HG02970 (cell line): ENCODE measurements around the gene RAB2B.

Experiments
- ATAC-seq: cut with Tn5 transposase; IDR thresholded peaks from one replicate; pipeline ENCODE4 v1.9.1; 2021; ENCODE audit warnings: mild to moderate bottlenecking, moderate library complexity, moderate number of reproducible peaks; ENCODE audit not compliant: unreplicated experiment, low FRiP score

Gene RAB2B

DNA sequence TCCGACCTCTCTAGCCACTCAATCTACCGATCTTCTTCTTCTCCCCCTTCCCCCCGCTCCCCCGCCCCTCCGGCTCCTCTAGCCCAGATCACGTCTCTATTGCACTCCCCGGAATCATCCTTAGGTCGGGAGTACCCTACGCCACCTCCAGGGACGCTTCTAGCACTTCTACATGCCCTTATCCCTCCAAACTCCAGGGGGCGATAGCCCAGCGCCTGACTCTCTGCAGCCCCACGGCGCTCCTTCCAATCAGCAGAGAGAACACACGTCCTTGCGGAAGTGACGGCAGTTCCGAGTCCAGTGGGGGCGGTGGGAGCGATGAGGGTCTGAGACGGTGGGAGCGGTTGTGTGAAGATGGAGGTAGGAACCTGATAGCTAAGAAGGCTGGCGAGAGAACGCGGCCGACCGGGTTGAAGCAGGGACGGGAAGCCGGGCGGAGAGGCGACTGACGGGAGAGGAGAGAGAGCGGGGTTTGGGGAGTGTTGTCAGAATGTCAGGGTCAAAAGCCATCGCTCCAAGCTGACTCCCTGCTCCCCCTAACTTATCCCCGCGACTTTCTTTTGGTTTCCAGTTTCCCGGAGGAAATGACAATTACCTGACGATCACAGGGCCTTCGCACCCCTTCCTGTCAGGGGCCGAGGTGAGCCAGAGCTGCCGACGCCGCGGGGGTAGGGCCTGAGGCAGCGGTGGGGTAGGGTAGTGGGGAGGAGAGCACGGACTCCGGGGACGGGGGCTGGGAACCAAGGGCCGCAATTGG, at the start of gene RAB2B, which contains the start of gene TOX4:
Gene RAB2B (minus strand): TSS at position 35 of the 757 bp plus-strand sequence. CDS start 87 bp downstream, outside the sequence.
Gene TOX4 (plus strand): TSS at position 271 of the 757 bp plus-strand sequence. CDS start 84 bp downstream, at position 355.
- peak; percentile 98 for ATAC-seq

DNA sequence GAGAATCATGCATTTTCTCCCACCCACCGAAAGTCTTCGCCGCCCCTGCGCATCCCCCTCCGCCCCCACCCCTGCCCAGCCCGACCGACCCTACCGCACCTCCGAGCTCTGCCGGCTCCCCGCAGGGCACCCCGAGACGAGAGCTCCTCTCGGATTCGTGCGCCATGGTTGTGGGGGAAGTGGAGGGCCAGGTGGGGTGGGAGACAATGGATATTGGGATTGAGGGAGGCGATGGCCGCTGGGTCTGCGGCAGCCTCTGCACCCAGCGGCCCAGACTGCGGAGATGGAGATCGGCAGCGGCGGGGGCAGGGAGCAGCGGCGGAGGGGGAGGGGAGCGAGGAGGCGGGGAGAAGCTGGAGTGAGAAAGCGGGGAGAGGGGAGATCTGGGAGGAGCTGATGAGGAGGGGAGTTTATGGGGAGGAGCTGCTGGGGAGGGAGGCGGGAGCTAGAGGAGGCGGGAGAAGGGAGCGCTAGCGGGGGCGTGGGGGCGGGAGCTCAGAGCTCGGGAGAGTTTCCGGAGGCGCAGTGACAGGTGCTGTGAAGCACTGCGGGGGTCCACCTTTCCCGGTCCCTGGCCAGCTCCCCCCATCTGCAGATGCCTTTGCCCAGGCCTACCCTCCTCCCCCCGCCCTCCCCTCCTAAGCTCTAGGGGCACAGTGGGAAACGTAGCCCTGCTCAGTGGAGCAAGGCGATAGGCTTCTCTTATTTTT, 49.4 kb upstream of the RAB2B start, which contains the start of gene SALL2:
Gene SALL2 (minus strand): TSS at position 385 of the 710 bp plus-strand sequence. CDS start 219 bp downstream, at position 166.
- ATAC-seq, result no peak

DNA sequence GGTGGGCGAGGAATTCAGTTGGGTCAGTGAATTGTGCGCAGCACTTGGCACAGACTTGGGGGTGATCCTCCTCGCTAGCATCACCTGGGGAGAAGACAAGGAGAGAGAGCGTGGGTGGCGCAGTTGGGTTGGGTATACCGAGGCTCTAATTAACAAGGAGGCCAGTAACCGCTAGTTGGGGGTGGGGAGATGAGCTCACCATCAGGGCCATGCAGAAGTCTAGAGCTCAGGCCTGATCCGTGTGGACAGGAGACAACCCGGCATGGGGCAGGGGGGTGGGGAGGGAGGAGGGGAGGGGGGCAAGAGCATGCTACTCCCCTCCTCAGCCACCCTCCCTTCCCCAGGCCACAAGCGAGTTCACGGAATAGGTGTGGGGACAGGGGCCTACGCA, 48.8 kb upstream of the RAB2B start:
- no peak for ATAC-seq

DNA sequence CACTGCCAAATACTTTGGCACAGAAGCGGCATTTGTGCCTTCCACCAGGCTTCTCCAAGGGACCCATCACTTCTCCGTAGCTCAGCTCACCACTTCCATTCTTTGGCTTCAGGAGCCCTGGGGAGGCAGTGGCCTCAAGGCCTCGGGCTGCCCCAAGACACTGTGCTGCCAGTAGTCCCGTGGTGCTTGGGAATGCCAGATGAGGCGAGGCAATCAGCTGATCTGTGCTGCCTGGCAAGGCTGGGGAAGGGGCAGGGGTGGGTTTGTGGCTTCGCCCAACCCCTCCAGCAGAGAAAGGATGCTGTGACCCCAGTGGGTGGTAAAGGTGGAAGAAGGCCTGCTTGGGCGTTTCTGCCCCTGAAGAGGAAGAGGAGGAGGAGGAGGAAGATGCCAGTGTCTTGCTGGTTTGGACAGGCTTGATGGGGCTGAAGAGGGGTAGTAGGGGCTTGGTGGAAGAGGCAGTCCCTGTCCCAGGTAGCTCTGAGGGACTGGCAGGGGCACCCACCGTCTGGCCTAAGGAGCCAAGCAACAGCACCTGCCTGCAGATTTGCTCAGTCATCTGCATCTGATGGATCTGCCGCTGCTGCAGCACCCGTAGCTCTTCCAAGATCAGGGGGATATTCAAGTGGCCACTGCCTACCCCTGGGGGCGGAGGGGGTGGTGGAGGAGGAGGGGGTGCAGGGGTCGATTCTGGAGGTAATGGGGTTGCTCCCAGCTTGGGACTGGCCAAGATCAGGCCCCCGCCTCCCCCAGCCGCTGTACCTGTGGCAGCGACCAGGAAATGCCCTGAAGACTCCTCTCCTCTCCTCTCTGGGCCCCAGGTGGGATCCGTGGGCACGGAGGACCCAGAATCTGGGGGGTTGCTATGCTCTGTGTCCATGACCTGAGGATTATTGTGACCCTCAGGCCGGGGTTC, 48.1 kb upstream of the RAB2B start:
- no peak for ATAC-seq

DNA sequence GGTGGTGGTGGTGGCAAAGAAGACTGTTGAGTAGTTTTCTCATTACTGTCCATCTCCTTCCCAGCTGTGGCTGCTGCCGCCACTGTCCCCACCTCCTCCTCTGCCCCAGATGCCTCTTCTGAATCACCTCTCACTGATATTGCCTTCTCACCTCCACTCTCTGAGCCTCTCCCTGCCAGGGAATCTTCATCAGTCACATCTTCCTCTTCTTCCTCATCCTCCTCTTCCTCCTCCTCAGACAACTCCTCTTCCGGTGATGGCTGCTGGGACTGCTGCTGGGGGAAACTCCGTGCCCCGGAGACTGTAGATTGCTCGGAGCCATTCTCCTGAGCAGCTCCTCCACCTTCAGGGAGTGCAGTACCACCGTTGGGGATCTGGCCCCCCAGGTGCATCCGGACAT, 46.4 kb upstream of the RAB2B start:
- ATAC-seq, result no peak

DNA sequence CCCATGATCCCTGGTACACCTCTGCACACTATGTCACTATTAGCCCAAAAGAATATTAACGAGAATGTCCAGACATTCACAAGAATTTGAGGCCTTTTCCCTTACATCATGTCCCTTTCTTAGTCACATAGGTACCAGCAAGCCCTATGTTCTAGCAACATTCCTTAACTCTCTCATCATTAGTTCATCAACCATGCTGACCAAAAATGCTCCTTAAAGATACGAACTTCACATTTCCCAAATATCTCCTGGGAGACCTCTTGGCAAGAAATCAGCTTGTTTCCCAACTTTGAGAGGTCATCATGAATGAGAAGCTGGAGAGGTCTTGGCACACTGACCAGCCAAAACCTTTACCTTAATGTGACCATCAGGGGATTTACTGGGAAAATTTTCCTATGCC, 44.7 kb upstream of the RAB2B start:
- ATAC-seq, result no peak

DNA sequence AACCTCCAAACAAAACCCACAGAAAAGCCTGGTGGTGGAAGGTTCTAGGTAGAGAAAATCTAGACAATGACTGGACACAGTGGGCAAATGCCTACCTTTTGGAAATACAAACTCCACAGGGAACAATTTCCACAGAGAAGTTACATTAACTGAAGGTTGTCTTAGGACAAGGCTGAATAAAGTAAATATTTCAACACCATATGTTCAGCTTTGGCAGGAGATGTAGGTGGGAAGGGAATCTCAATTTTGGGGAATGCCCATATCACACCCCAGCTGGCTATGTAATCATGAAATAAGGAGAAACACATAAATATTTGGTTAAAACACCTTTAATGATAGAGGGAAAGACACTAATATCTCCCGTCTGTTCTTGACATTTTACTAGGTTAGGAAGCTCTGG, 44.0 kb upstream of the RAB2B start:
- no peak for ATAC-seq

DNA sequence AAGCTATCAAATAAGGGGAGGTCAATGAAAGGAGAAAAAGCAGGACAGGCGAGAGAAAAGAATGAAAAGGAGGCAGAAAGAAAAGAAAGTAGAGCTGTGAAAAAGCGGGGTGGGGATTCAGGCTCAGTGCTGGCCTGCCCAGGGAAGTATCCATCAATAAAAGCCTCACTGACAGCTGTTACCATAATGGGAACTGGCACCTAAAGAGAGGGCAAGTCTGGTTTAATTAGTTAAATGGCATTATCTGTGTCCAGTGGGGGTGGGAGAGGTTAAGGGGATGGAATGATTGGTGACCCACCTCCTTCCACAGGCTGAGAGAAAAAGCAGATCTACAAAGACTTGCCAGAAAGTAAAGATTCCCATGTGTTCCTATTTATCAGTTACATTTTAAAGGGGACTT, 42.0 kb upstream of the RAB2B start:
- no peak for ATAC-seq

DNA sequence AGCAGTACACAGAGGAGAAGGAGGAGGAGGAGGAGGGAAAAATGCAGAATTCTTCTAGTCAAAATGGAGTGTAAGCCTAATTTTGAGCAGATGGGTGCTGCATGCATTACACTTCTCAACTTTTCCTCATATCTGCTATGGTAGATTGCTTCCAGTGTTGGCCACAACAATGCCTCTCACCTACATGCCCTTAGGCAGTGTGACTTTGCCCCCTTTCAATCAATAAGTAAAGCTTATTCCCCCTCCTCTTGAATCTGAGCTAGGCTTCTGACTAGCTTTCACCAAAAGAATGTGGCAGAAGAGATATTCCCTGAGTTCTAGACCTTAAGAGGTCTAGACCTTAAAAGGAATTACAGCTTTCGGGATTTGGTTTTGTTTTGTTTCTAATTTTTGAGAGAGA, 37.6 kb upstream of the RAB2B start:
- no peak for ATAC-seq

DNA sequence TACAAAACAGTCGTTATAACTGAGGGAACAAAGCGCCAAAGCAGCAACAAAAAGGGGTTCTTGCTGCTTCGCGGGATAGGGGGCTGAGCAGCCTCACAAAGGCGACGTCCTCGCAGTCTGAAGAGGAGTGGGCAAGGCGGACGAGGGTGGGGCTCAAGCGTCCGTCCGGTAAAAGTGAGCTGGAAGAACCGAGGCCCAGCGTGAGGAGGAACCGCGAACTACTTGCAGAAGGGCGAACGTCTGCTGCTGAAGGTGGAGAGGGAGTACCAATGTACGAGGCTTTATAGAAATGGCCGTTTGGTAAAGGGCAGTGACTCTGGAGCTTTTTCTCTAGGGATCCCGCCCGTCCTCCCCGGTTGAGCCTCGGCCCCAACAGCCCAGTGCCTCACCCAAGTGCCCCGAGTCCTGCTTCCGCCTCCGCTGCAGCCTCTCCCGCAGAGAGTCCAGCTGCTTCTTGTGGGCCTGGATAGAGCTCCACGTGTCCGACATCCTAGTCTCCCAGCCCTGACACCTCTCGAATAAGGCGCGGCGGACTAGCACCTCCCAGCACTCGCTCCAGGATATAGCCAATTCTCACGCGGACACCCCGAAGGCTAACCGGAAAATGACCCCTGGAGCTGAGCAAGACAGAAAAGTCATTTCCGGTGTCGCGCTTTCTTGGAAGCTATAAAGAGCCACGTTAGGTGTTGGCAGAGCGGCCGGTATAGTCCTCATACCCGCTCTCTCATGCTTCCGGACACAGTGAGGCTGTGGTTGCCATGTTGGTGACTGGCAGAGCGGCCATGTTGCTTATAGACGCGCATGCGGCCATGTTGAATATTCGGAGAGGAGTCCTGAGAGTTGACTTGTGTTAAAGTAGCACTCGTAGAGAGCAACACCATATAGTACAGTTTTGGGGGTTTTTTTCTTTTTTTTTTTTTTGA, 34.2 kb upstream of the RAB2B start, which contains the start of gene METTL3:
Gene METTL3 (minus strand): TSS at position 606 of the 923 bp plus-strand sequence. CDS start 117 bp downstream, at position 489.
- peak; percentile 96 for ATAC-seq

DNA sequence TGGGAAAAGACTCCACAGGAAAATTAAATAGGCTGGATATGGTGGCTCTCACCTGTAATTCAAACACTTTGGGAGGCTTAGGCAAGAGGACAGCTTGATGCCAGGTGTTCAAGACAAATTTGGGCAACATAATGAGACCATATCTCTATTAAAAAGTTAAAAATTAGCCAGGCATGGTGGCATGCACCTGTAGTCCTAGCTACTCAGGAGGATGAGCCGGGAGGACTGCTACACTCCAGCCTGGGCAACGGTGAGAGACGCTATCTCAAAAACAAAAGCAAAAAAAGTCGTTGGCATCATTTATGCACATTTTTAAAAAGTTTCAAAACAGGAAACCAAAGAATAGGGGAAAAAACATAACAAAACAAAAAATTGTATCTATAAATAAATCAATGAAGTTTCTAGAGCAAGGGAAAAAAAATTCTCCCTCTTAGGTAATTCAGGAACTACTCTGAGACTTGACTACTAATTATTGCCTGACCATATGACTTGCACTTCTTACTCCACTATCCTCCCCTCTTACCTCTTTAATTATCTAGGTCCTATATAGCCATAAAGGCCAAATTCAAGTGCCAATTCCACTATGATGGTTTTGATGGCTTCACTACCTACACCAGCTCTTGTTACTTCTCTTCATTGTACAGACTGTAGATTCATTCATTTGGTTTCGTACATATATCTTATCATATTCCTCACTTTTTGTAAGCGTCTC, 32.8 kb upstream of the RAB2B start:
- ATAC-seq, result no peak

DNA sequence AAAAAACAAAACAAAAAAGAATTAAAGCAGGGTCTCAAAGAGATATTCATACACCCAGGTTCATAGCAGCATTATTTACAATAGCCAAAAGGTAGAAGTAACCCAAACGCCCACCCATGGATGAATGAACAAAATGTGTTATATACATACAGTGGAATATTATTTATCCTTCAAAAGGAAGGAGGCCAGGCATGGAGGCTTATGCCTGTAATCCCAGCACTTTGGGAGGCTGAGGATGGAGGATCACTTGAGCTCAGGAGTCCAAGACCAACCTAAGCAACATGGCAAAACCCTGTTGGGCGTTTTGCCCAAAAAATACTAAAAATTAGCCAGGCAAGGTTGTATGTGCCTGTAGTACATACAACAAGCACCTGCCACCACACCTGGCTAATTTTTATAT, 29.8 kb upstream of the RAB2B start:
- ATAC-seq, result no peak

DNA sequence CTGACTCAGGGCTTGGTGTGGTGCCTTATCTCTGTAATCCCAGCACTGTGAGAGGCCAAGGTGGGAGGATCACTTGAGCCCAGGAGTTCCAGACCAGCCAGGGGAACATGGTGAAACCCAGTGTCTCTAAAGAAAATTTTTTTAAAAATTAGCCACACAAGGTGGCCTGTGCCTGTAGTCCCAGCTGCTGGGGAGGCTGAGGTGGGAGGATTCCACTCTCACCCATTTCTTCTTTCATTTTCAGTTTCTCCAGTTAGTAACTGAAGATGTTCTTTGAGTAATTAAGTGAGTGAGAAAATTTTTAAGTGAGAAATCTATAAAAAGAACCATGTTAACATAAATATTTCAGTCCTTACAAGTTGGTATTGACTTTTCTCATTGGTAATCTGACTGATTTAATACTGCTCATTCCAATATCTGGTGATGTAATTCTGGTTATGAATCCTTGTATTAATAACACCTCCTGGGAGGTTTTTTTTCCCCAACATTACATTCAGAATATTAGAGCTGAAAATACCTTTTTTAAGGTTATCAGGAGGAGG, 28.3 kb upstream of the RAB2B start:
- no peak for ATAC-seq

DNA sequence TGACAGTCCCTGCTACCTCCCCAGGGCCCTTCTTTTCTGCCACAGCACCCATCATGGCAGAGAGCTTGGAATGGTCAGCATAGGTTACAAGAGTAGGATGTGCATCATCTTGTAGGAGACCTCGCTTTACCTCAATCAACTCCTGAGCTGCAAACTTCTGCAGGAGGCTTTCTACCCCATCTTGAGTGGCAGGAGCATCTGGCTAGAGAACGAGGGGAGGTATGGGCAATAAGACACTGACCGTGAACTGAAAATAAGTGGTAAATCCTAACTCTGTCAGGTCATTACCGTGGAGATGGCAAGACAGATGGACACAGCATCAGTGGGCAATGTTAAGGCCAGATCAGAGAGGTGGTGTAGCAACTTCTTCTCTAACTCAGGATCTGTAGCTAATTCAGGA, 26.6 kb upstream of the RAB2B start:
- no peak for ATAC-seq

DNA sequence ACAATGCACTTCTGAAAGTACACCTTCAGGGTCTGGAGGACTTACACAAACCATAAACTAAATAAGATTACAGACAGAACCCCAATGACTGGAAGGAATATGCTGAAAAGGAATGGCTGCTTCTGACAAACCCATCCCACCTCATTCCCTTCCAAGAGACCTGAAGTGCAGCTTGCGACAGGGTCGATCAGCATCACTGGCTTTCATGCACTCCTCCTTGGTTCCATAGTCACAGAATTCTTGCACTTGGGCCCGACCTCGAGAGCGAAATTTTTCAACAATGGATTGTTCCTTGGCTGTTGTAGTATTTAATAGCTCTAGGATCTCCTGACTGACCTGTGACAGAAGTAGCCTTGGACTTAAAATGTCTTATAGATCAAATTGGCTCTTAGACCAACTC, 24.8 kb upstream of the RAB2B start:
- no peak for ATAC-seq

DNA sequence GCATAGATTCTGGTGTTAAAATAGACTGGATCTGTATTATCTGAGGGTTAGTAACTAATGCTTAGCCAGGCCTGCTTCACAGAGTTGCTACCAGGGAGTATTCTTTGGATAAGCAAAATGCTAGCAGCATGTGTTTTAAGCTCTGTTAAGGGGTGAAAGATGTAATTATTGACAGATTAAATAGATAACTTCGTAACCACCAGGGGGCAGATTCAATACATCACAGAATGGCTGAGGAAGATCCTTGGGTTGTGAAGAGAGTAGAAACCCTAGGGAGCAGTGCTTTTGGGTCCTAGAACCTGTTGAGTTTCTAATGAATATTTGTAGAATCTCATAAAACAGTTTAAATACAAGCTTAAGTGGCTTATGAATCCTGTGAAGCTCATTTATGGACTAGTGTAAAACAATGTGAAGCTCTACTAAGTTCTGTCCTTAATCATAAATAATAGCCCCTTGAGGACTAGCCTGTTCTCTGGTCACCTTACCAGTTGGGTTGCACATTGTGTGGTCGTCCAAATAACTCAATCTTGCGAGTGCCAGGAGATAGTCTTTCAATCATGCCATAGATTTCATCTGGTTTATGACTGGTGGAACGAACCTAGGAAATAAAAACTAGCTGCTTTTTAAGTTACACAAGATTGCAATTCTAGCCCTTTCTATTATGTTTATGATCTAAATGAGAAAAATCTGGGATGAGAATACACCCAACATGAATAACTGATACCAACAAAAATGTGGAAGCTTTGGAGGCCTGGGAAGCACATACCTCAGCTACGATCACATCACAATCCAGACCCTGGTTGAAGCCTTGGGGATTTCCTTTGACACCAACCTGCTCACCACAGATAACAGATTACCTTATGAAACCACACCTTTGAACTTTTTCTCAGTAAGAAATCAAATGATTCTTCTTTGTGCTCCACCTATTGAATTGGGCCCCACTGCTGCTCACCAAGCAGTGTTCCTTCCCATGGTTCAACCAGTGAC, 22.1 kb upstream of the RAB2B start:
- no peak for ATAC-seq

DNA sequence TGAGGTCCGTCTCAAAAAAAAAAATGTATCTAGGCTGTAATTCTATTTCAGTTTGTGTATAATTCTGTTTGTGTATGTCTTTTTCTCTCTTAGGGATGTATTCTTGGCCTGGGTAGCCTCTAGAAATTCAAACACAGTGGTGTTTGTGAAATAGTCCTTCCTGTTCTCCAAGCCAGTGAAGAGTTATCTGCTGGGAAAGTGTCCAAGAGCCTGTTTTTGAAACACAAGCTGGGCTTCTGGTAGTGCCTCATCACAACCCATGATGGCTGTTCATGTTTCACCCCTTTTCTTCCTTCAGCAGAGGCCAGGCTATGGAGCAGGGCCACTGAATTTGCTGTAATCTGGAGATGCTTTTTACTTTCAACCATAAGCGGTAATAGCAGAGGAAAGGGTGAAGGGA, 19.7 kb upstream of the RAB2B start:
- no peak for ATAC-seq
